SU-DHL-6 (cell line): ENCODE data around the gene GNAQ.

Experiments used
- H2AFZ ChIP-seq: fragments of 200-600 bp; sonication (generic); 2 replicates; pipeline ENCODE4 v1.6.1; 2014; ENCODE audit warnings: low read depth, mild to moderate bottlenecking, moderate library complexity, mixed read lengths, antibody characterized with exemption, low read length; ENCODE audit not compliant: severe bottlenecking
- H3F3A ChIP-seq: fragments of 200-600 bp; shearing (Covaris generic); 2 replicates; pipeline ENCODE4 v1.6.0; 2016; ENCODE audit warnings: antibody characterized with exemption, mild to moderate bottlenecking; ENCODE audit not compliant: insufficient read depth
- H3K27ac ChIP-seq: fragments of 200-600 bp; sonication (generic); 2 replicates; pipeline ENCODE4 v1.5.1; 2016; ENCODE audit warnings: low read depth, mild to moderate bottlenecking, low read length, moderate library complexity, mixed read lengths
- H3K27me3 ChIP-seq: fragments of 200-600 bp; sonication (generic), shearing (Covaris generic); 2 replicates; pipeline ENCODE4 v1.6.0; 2014; ENCODE audit warnings: mild to moderate bottlenecking, low read length
- H3K36me3 ChIP-seq: fragments of 200-600 bp; sonication (generic); 2 replicates; pipeline ENCODE4 v1.6.1; 2014; ENCODE audit warnings: mild to moderate bottlenecking, low read length, mixed read lengths
- H3K4me2 ChIP-seq: fragments of 300-600, 200-600 bp; shearing (Covaris generic), sonication (generic); 2 replicates; pipeline ENCODE4 v1.6.0; 2014; ENCODE audit warnings: low read length, low read depth, mild to moderate bottlenecking; ENCODE audit not compliant: poor library complexity, severe bottlenecking
- H3K4me3 ChIP-seq: fragments of 200-600 bp; sonication (generic); 2 replicates; pipeline ENCODE4 v1.5.1; 2014; ENCODE audit warnings: antibody characterized with exemption, low read length, mild to moderate bottlenecking, mixed read lengths; ENCODE audit not compliant: insufficient read depth, poor library complexity, severe bottlenecking
- H3K79me2 ChIP-seq: fragments of 200-600 bp; sonication (generic); 2 replicates; pipeline ENCODE4 v1.6.1; 2014; ENCODE audit warnings: mild to moderate bottlenecking, low read length, moderate library complexity; ENCODE audit not compliant: insufficient read depth
- H3K9ac ChIP-seq: fragments of 200-600 bp; sonication (generic); 2 replicates; pipeline ENCODE4 v1.7.0; 2014; ENCODE audit warnings: mild to moderate bottlenecking, low read length
- H3K9me2 ChIP-seq: fragments of 200-600 bp; sonication (generic); replicated peaks from 2 replicates; pipeline ENCODE4 v1.6.1; 2014; ENCODE audit warnings: low read length; ENCODE audit not compliant: insufficient read depth
- H3K9me3 ChIP-seq: fragments of 200-600 bp; sonication (generic); 2 replicates; pipeline ENCODE4 v1.6.1; 2014; ENCODE audit warnings: low read length, mixed read lengths; ENCODE audit not compliant: insufficient read depth
- H4K20me1 ChIP-seq: fragments of 200-600 bp; sonication (generic); 2 replicates; pipeline ENCODE4 v1.6.1; 2014; ENCODE audit warnings: low read depth, mild to moderate bottlenecking, antibody characterized with exemption, low read length, moderate library complexity, mixed read lengths
- EZH2phosphoT487 ChIP-seq: fragments of 200-600 bp; sonication (generic), shearing (Covaris generic); conservative IDR thresholded peaks from 2 replicates; pipeline ENCODE4 v1.6.1; 2018; ENCODE audit warnings: mild to moderate bottlenecking, antibody characterized with exemption, low read length, moderate library complexity, mixed read lengths
- TF ChIP-seq, protein P1 (sequence below): fragments of 200-600 bp; sonication (generic); IDR thresholded peaks from one replicate; pipeline ENCODE4 v1.5.1; 2017; ENCODE audit warnings: antibody characterized with exemption, mild to moderate bottlenecking, low read length, moderate library complexity; ENCODE audit not compliant: insufficient read depth, poor library complexity, severe bottlenecking

GNAQ gene

DNA sequence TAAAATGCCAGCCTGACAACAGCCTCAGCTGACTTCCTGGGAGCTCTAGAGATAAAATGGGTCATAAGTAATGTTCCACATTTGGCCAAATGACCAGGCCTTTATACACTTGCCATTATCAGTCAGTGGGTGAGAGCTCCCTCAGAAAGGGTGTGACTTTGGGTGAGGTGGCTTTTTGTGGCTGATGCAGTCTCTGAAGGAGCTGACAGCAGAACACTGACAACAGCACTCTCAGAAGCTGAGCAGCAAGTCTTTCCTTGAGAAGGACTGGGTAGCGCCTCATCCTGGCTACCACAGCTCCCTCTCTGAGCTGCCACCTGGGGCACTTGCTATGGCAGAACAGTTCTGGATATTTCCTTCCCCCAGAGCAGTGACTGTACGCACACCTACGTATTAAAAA lies 22.0 kb upstream of the GNAQ start:
- no peak overlapping the region for H3K27ac ChIP-seq
- no peaks in the 10 kb centered on the region for H3K9me3 ChIP-seq
- no peaks in the 10 kb centered on the region for H3K79me2 ChIP-seq
- H3K27me3 ChIP-seq, result no peaks in the 10 kb centered on the region
- H3K4me2 ChIP-seq, result no peak overlapping the region
- TF ChIP-seq, protein P1, sequence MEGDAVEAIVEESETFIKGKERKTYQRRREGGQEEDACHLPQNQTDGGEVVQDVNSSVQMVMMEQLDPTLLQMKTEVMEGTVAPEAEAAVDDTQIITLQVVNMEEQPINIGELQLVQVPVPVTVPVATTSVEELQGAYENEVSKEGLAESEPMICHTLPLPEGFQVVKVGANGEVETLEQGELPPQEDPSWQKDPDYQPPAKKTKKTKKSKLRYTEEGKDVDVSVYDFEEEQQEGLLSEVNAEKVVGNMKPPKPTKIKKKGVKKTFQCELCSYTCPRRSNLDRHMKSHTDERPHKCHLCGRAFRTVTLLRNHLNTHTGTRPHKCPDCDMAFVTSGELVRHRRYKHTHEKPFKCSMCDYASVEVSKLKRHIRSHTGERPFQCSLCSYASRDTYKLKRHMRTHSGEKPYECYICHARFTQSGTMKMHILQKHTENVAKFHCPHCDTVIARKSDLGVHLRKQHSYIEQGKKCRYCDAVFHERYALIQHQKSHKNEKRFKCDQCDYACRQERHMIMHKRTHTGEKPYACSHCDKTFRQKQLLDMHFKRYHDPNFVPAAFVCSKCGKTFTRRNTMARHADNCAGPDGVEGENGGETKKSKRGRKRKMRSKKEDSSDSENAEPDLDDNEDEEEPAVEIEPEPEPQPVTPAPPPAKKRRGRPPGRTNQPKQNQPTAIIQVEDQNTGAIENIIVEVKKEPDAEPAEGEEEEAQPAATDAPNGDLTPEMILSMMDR, result no peak
- no peak for TF ChIP-seq EZH2phosphoT487
- H2AFZ ChIP-seq, result no peak overlapping the region
- H3K9me2 ChIP-seq, result no peaks in the 10 kb centered on the region
- no peaks in the 10 kb centered on the region for H3F3A ChIP-seq
- no peaks in the 10 kb centered on the region for H3K36me3 ChIP-seq
- no peak overlapping the region for H3K9ac ChIP-seq
- H4K20me1 ChIP-seq, result no peaks in the 10 kb centered on the region
- no peak overlapping the region for H3K4me3 ChIP-seq

DNA sequence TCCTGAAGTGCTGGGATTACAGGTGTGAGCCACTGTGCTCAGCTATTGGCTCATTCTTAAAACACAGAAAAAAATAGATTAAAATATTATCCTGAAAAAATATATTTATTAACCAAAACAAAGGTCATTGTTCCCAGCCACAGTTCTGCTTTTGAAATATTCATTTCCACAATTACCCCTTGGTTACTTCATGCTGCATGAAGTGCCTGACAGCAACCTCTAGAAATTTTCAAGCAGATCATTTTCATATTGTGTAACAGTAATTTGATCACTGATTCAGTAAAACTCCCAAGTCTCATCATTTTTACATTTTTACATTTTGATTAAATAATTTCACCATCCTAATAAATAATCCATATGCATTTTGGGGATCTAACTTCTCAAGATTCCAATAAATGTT lies 18.8 kb upstream of the GNAQ start:
- H3K79me2 ChIP-seq, result no peaks in the 10 kb centered on the region
- H3K9me3 ChIP-seq, result no peaks in the 10 kb centered on the region
- H4K20me1 ChIP-seq, result no peaks in the 10 kb centered on the region
- TF ChIP-seq EZH2phosphoT487, result no peak
- TF ChIP-seq, protein P1, result no peak
- no peak overlapping the region for H3K4me3 ChIP-seq
- no peak overlapping the region for H2AFZ ChIP-seq
- H3K9ac ChIP-seq, result no peak overlapping the region
- H3K27ac ChIP-seq, result no peak overlapping the region
- H3K9me2 ChIP-seq, result no peaks in the 10 kb centered on the region
- H3F3A ChIP-seq, result no peaks in the 10 kb centered on the region
- H3K36me3 ChIP-seq, result no peaks in the 10 kb centered on the region
- H3K4me2 ChIP-seq, result no peak overlapping the region
- no peaks in the 10 kb centered on the region for H3K27me3 ChIP-seq

DNA sequence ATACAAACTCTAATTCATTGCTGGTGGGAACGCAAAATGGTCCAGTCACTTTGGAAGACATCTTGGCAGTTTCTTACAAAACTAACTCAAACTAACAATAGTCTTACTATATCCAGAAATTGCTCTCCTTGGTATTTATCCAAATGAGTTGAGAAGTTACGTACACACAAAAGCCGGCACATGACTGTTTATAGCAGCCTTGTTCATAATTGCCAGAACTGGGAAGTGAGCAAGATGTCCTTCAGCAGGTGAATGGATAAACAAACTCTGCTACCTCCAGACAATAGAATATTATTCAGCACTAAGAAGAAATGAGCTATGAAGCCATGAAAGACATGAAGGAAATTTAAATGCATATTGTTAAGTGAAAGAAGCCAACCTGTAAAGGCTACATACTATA lies 17.9 kb upstream of the GNAQ start:
- Histone ChIP-seq H3K4me2 (no peak overlapping the region), H3K9me3 (no peaks in the 10 kb centered on the region), H3F3A (no peaks in the 10 kb centered on the region), H3K27ac (no peak overlapping the region), H3K79me2 (no peaks in the 10 kb centered on the region), H3K4me3 (no peak overlapping the region), H4K20me1 (no peaks in the 10 kb centered on the region), H3K27me3 (no peaks in the 10 kb centered on the region), H3K36me3 (no peaks in the 10 kb centered on the region), H3K9ac (no peak overlapping the region), H3K9me2 (no peaks in the 10 kb centered on the region), H2AFZ (no peak overlapping the region)
- TF ChIP-seq, protein P1, result no peak
- no peak for TF ChIP-seq EZH2phosphoT487
